MM.1S (cell line): ENCODE measurements around the gene LRRC28.

Source experiments
- DNase-seq: peaks from one replicate; pipeline ENCODE4 v3.0.0-alpha.2; 2015
- H2AFZ ChIP-seq: fragments of 300-600 bp; sonication (generic); 2 replicates; pipeline ENCODE4 v1.6.0; 2016; ENCODE audit warnings: antibody characterized with exemption, low read length
- H3F3A ChIP-seq: fragments of 300-600 bp; sonication (generic); 2 replicates; pipeline ENCODE4 v1.6.1; 2016; ENCODE audit warnings: mild to moderate bottlenecking, antibody characterized with exemption, low read length, moderate library complexity, mixed read lengths; ENCODE audit not compliant: insufficient read depth
- H3K27ac ChIP-seq: fragments of 300-600 bp; sonication (generic); 2 replicates; pipeline ENCODE4 v1.5.1; 2016; ENCODE audit warnings: mild to moderate bottlenecking, low read length
- H3K27me3 ChIP-seq: fragments of 300-600 bp; sonication (generic); replicated peaks from 2 replicates; pipeline ENCODE4 v1.6.0; 2016; ENCODE audit warnings: low read length; ENCODE audit not compliant: insufficient read depth
- H3K36me3 ChIP-seq: fragments of 300-600 bp; sonication (generic); replicated peaks from 2 replicates; pipeline ENCODE4 v1.6.1; 2016; ENCODE audit warnings: mild to moderate bottlenecking, low read length, mixed read lengths; ENCODE audit not compliant: insufficient read depth
- H3K4me1 ChIP-seq: fragments of 300-600 bp; sonication (generic); 2 replicates; pipeline ENCODE4 v1.6.1; 2016; ENCODE audit warnings: low read length, mixed read lengths
- H3K4me2 ChIP-seq: fragments of 300-600 bp; sonication (generic); 2 replicates; pipeline ENCODE4 v1.6.0; 2016; ENCODE audit warnings: low read depth, low read length
- H3K4me3 ChIP-seq: fragments of 300-600 bp; sonication (generic); 2 replicates; pipeline ENCODE4 v1.5.1; 2016; ENCODE audit warnings: low read length, mixed read lengths
- H3K79me2 ChIP-seq: fragments of 300-600 bp; sonication (generic); 2 replicates; pipeline ENCODE4 v1.6.1; 2016; ENCODE audit warnings: mixed run types, low read length, mixed read lengths
- H3K9ac ChIP-seq: fragments of 300-600 bp; sonication (generic); 2 replicates; pipeline ENCODE4 v1.6.1; 2016; ENCODE audit warnings: low read length, mixed read lengths
- H3K9me2 ChIP-seq: fragments of 300-600 bp; sonication (generic); replicated peaks from 2 replicates; pipeline ENCODE4 v1.6.1; 2016; ENCODE audit warnings: mild to moderate bottlenecking, low read length, mixed read lengths; ENCODE audit not compliant: insufficient read depth
- H3K9me3 ChIP-seq: fragments of 300-600 bp; sonication (generic); replicated peaks from 2 replicates; pipeline ENCODE4 v1.6.1; 2016; ENCODE audit warnings: mild to moderate bottlenecking, low read length, mixed read lengths; ENCODE audit not compliant: insufficient read depth
- H4K20me1 ChIP-seq: fragments of 300-600 bp; sonication (generic); 2 replicates; pipeline ENCODE4 v1.6.1; 2016; ENCODE audit warnings: mild to moderate bottlenecking, low read length, moderate library complexity, mixed read lengths; ENCODE audit not compliant: insufficient read depth
- CTCF ChIP-seq: fragments of 300-600 bp; sonication (generic); IDR thresholded peaks from 2 replicates; pipeline ENCODE4 v1.5.1; 2016; ENCODE audit warnings: antibody characterized with exemption, low read length, mixed read lengths
- EZH2 ChIP-seq: fragments of 300-600 bp; sonication (generic); optimal IDR thresholded peaks from 2 replicates; pipeline ENCODE3; 2017; ENCODE audit warnings: low read depth, mild to moderate bottlenecking, antibody characterized with exemption, low read length, mixed read lengths
- EZH2phosphoT487 ChIP-seq: fragments of 300-600 bp; sonication (generic); IDR thresholded peaks from 2 replicates; pipeline ENCODE4 v1.6.1; 2018; ENCODE audit warnings: antibody characterized with exemption, low read length

The LRRC28 gene

GRCh38 chr15:99213187-99213811 is 38.0 kb upstream of the LRRC28 start:
- H3K27me3 ChIP-seq, result no peaks in the 10 kb centered on the region
- no peaks in the 10 kb centered on the region for H3K4me1 ChIP-seq
- no peaks in the 10 kb centered on the region for H3K36me3 ChIP-seq
- H3F3A ChIP-seq, result no peaks in the 10 kb centered on the region
- H4K20me1 ChIP-seq, result no peaks in the 10 kb centered on the region
- TF ChIP-seq EZH2, result no peak
- peak; percentile 96 for TF ChIP-seq CTCF
- H3K9ac ChIP-seq, result no peak overlapping the region
- H3K4me2 ChIP-seq, result no peak overlapping the region
- H3K27ac ChIP-seq, result no peak overlapping the region
- H3K4me3 ChIP-seq, result no peak overlapping the region
- DNase-seq, result peak; percentile 68
- H3K9me2 ChIP-seq, result no peaks in the 10 kb centered on the region
- no peaks in the 10 kb centered on the region for H3K79me2 ChIP-seq
- H2AFZ ChIP-seq, result no peak overlapping the region
- no peaks in the 10 kb centered on the region for H3K9me3 ChIP-seq

GRCh38 chr15:99224372-99225214 is 26.7 kb upstream of the LRRC28 start:
- Histone ChIP-seq H4K20me1 (no peaks in the 10 kb centered on the region), H3K4me3 (no peak overlapping the region), H3K79me2 (no peaks in the 10 kb centered on the region), H3K36me3 (no peaks in the 10 kb centered on the region), H3K27ac (no peak overlapping the region), H3K4me2 (no peak overlapping the region), H3K27me3 (no peaks in the 10 kb centered on the region), H3K9me2 (no peaks in the 10 kb centered on the region), H3F3A (no peaks in the 10 kb centered on the region), H3K9ac (no peak overlapping the region), H2AFZ (no peak overlapping the region), H3K4me1 (no peaks in the 10 kb centered on the region), H3K9me3 (no peaks in the 10 kb centered on the region)
- TF ChIP-seq EZH2phosphoT487, result no peak
- no peak for TF ChIP-seq CTCF
- TF ChIP-seq EZH2, result no peak
- DNase-seq, result no peak

DNA sequence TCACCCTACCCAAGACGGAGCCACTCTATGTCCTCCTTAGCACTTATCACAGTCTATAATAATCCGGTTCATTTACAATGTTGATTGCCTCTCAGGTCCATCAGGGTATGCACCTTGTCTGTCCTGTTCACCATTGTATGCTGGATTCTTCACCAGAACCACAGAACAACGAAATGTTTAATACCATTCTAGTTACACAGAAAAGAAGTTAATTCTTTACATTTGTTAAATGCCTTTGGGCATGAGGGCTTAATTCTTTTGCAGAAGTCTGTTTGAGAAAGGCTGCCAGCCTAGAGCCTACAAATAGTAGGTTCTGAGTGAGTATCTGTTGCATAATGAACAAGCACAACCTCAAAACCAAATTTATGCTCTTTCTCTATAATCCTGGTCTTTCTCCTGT is 24.5 kb upstream of the LRRC28 start:
- H3F3A ChIP-seq, result no peaks in the 10 kb centered on the region
- H3K27ac ChIP-seq, result no peak overlapping the region
- H3K79me2 ChIP-seq, result no peaks in the 10 kb centered on the region
- H3K4me2 ChIP-seq, result no peak overlapping the region
- H3K4me3 ChIP-seq, result no peak overlapping the region
- H3K36me3 ChIP-seq, result no peaks in the 10 kb centered on the region
- no peaks in the 10 kb centered on the region for H3K9me3 ChIP-seq
- DNase-seq, result no peak
- H3K9me2 ChIP-seq, result no peaks in the 10 kb centered on the region
- TF ChIP-seq EZH2 (no peak), CTCF (no peak), EZH2phosphoT487 (no peak)
- no peak overlapping the region for H3K9ac ChIP-seq
- no peaks in the 10 kb centered on the region for H3K4me1 ChIP-seq
- H2AFZ ChIP-seq, result no peak overlapping the region
- no peaks in the 10 kb centered on the region for H4K20me1 ChIP-seq
- H3K27me3 ChIP-seq, result no peaks in the 10 kb centered on the region
